Erythroblast (primary cell): ENCODE data around the gene OR2T27.

Experiments
- GATA1 ChIP-seq: IDR thresholded peaks from 2 replicates; pipeline ENCODE4 v1.6.1; 2011; ENCODE audit warnings: low read depth, mild to moderate bottlenecking, control low read depth, low read length, moderate library complexity
- POLR2A ChIP-seq: IDR thresholded peaks from 2 replicates; pipeline ENCODE4 v1.6.1; 2011; ENCODE audit warnings: mild to moderate bottlenecking, low read length

- TF ChIP-seq GATA1 (no peak), POLR2A (no peak)
Measured at GRCh38 chr1:248670003-248670402, 14.7 kb upstream of the OR2T27 start.
